HG03280 (cell line): ENCODE measurements around the gene BAAT.
"Not testable (repeated sequence)": the region's sequence is repeated elsewhere in the genome, so short reads cannot be mapped to it uniquely, and the experiment has no call there.

Experiments
- ATAC-seq: cut with Tn5 transposase; IDR thresholded peaks from one replicate; pipeline ENCODE4 v1.9.1; 2021; ENCODE audit warnings: mild to moderate bottlenecking, moderate library complexity; ENCODE audit not compliant: unreplicated experiment

The BAAT gene

GRCh38 chr9:101365181-101365580 is 19.6 kb downstream of the BAAT start:
- ATAC-seq: no peak

DNA sequence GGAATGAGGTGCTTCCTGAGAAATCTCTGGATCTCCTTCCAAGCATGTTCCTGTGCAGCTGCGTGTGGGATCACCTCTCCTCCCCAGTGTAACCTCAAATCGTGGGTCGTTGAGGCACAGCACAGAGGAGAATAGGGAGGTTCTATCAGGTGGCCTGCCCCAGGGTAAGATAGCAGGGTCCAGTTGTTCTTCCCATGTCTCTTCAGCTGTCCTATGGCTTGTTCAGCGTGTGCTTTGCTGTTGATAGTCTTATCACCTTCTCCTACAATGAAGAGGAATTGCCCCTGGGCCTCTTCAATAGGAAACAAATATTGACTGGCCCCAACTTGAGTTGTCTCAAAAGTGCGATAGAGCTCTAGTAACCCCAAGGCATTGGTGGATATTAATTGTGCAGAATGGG is 22.4 kb downstream of the BAAT start:
- no peak for ATAC-seq

- ATAC-seq: no peak
Measured at GRCh38 chr9:101360647-101361046, 24.2 kb downstream of the BAAT start.

- ATAC-seq: no peak
Measured at GRCh38 chr9:101359679-101360078, 25.1 kb downstream of the BAAT start.

DNA sequence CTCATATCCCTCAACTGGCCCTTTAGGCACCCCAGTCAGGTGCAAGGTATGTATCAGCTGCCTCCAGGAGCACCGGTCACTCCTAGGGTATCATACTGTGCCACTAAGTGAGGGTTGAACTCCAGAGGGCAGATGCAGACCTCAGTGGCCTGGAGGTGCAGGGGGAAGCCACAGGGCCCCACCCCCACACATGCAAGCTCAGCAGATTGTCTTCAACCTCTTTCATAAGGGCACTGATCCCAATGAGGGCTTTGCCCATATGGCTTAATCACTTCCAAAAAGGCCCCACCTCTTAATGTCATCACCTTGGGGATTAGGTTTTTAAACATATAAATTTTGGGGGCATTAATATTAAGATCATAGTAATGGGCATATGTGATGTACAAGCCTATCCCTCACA is 28.2 kb downstream of the BAAT start:
- no peak for ATAC-seq

DNA sequence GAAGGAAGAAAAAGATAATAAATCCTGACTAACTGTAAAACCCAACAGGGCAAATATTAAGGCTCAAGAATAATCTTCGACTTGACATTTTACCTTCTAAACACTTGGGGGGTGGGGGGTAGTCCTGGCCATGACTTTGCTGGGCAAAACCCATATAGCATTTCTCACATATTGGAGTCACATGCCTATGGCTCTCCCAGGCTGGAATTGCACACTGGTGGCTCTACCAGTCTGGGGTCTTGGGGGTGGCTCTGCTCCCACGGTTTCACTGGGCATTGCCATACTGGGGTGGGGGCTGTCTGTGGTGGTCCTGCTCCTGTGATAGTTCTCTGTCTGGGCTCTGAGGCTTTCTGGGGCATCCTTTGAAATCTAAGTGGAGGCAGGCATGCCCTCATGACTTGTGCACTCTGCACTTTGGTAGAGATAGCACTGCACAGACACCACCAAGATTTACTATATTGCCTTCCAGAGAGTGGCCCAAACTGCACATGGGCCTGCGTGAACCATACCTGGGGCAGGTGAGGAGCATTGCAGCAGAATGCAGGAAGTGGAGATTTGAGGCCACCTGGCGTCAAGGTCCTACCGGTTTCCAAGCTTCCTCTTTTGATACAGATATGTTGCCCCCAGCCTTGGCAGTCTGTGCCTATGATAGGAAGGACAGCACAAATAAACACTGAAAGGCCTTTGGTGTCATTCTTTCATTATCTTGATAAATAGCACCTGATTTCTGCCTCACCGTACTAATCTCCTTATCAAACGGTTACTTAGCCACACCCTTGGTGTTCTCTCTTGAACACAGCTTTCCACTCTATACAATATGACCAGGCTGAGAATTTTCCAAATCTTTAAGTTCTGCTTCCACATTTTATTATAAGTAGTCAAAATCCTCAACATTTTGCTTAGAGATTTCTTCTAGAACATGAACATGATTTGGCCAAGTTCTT is 29.8 kb downstream of the BAAT start:
- no peak for ATAC-seq

DNA sequence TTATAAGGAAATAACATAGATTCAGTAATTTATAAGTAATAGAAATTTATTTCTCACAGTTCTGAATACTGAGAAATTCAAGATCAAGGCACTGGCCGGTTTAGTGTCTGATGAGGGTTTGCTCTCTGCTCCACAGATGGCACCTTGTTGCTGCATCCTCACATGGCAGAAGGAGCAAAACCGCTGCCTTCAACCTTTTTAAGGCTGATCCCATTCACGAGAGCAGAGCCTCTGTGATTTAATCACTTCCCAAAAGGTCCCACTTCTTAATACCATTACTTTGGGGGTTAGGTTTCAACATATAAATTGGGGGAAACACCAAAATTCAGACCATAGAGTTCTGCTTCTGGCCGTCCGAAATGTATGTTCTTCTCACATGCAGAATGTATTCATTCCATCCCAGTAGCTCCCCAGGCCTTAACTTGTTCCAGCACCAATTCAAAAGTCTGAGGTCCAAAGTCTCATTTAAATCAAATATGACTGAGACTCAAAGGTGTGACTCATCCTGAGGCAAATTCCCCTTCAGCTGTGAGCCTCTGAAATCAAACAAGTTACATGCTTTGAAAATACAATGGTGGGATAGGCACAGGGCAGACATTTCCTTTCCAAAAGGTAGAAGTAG is 30.6 kb downstream of the BAAT start:
- ATAC-seq: no peak

DNA sequence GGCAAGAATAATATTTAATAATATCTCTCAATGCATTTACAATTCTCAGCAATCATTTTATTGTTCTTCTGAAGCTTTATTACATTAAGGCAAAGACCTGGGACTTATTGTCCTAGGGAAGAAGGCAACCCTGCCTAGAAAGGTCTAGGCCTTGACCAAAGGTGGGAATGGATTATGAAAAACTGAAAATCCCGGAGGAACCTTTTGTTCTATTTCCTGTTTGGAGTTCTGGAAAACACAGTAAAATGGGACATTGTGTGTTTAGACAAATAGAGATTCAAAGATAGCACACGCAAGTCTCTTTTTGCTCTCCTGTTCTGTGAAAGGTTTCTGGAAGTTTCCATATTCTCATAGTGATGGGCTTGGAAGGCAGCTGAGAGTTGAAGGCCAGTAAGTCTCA is 31.1 kb downstream of the BAAT start:
- no peak for ATAC-seq

DNA sequence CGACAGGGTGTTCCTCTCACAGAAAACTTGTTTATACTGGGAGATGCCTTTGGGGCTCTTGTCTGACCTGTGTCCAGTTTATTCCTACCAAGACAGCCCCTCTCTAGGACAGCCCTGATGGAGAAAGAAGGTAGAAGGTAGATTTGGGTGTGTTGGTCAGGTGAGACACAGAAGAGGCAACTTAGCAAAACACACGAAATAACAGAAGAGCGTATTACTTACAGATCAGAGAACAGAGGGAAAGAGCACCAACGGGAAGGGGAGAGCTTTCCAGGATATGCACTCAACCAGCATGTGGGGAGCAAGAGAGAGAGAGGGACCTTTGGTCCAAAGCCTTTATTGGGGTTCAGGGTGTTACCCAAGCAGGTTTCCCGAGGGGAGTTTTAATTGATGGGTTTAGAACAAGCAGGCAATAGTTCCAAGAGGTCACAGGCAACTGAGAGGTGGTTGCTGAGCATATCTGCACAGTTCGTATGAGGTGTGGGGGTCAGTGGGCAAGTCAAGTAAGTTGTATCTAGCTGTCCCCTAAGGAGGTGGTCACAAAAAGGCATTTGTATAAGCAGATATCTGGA is 31.8 kb downstream of the BAAT start:
- ATAC-seq: no peak

DNA sequence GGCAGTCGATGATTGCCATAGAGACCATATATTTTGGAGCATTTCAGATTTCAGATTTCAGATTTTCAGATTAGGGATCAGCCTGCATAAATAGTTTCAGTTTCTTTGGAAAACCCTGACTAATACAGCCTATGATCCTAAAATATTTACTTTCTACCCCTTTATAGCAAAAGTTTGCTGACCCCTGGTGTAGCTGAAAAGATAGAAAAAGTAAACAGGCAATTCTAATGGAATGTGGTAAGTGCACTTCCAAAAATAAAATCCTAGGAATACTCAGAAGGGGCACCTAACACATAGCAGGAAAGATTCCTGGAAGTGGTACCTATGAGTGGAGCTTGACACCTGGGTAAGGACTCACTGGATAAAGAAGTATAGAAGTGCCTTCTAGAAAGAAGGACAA is 34.5 kb downstream of the BAAT start:
- no peak for ATAC-seq

DNA sequence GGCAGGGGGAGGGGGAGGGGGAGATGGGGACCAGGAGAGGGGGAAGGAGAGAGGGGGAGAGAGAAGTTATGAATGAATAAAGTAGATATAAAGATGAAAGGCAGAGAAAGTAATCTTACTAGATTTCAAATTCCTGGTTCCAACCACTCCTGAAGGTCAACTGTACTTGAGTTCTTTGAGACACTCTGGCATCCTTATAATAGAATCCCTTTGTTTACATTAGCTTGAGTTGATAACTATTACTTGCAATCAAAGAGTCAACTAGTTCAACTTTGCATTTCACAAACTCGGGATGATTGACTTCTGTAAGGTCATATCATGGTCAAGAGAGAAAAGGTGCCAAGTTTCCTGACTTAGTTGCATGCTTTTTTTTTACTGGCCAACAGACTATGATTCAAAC is 42.2 kb downstream of the BAAT start:
- ATAC-seq: no peak

DNA sequence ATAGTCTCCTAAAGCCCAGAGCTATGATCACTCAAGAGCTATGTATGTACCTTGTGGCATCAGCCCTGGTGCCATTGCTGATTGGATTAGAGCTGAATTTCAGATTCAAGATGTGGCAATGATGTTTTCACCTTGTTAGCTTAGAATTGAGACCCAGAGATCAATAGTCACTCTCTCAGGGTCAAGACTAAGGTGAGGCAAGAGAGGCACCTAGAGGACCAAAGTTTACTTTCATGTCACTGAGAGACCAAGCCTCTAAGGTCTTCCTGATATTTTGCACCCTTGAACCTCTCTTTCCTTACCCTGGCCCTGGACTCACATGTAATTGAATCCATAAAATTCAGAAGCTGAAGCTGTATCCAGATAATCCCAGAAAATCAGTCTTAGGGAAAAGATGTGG is 42.8 kb downstream of the BAAT start:
- no peak for ATAC-seq

- no peak for ATAC-seq
Measured at GRCh38 chr9:101337237-101337636, 47.6 kb downstream of the BAAT start.

DNA sequence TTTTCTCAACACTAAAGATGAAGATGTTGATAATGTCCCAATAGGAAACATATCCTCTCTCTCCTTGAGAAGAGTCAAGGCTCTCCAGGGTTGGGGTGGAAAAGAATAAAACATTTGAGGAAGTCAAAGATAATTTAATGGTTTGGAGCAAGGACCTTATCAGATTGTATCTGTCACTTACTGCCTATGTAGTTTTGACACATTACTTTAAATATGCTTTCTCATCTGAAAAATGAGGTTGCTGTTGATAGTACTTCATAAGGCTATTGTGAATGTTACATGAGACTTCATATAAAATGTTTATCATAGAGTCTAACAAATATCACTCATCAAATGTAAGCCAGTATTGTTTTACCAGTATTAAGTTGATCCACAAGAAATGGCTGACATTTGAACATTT is 48.7 kb downstream of the BAAT start:
- no peak for ATAC-seq

- no peak for ATAC-seq
Measured at GRCh38 chr9:101333926-101334702, 50.7 kb downstream of the BAAT start.

GRCh38 chr9:101333490-101333889 is 51.3 kb downstream of the BAAT start:
- no peak for ATAC-seq

DNA sequence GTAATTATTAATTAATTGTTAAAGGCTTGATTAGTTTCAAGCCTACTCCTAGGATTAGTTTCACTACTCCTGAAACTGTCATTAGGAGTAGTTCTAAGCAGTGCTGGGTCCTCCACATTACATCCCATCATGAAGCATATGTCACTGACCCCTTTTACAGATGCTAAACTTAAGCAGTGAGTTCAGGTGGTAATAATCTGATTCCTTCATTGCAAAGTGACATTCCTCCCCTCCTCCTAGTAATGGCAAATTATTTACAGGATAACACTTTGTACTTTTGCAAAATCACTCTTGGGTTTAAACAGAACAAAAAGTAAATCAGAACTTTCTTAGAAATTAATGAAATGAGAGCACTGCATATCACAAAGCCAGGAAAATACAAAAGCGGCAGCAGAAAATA is 52.4 kb downstream of the BAAT start:
- no peak for ATAC-seq

GRCh38 chr9:101327422-101327909 is 57.3 kb downstream of the BAAT start:
- not testable (repeated sequence) for ATAC-seq

GRCh38 chr9:101326501-101326900 is 58.3 kb downstream of the BAAT start:
- no peak for ATAC-seq

- no peak for ATAC-seq
Measured at GRCh38 chr9:101326035-101326434, 58.8 kb downstream of the BAAT start.

DNA sequence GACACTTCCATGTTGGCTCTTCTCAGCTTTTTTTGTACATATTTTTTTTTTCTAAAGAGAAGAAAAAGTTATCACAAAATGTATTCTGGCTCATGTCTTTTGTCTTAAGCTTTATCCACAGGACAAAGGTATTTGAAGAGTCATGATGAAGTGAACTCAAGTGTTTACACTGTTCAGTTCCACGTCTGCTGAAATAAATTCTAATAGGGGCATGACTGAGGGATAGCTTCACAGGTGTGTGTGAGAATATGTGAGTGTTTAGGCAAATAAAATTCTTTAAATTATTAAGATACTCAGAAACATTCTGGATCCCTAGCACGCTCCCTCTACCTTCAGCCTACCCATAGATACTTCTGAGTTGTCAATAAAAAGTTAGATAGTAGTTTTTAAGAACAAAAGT is 59.8 kb downstream of the BAAT start:
- ATAC-seq: no peak
